ENCODE results near the gene DDIT3.

- no peak for TF ChIP-seq POLR2A (IDR thresholded peaks at IDR 0.05; ENCODE audit: control extremely low read depth in 1 of 2, low read depth in 2 of 2, low read length in 2 of 2)
- no peak for TF ChIP-seq BRCA1 (IDR thresholded peaks at IDR 0.05; ENCODE audit: low read depth, low read length)
- TF ChIP-seq, protein P1, sequence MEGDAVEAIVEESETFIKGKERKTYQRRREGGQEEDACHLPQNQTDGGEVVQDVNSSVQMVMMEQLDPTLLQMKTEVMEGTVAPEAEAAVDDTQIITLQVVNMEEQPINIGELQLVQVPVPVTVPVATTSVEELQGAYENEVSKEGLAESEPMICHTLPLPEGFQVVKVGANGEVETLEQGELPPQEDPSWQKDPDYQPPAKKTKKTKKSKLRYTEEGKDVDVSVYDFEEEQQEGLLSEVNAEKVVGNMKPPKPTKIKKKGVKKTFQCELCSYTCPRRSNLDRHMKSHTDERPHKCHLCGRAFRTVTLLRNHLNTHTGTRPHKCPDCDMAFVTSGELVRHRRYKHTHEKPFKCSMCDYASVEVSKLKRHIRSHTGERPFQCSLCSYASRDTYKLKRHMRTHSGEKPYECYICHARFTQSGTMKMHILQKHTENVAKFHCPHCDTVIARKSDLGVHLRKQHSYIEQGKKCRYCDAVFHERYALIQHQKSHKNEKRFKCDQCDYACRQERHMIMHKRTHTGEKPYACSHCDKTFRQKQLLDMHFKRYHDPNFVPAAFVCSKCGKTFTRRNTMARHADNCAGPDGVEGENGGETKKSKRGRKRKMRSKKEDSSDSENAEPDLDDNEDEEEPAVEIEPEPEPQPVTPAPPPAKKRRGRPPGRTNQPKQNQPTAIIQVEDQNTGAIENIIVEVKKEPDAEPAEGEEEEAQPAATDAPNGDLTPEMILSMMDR (IDR thresholded peaks at IDR 0.05; ENCODE audit: control extremely low read depth in 1 of 3, insufficient read depth in 1 of 3, low read depth in 1 of 3, low read length in 3 of 3), result no peak
- TF ChIP-seq JUN (IDR thresholded peaks at IDR 0.05; ENCODE audit: low read depth, low read length), result no peak
- no peak for TF ChIP-seq MAFK (IDR thresholded peaks at IDR 0.05; ENCODE audit: low read depth, low read length)
- no peak for TF ChIP-seq EZH2 (IDR thresholded peaks at IDR 0.05; ENCODE audit: low read depth, low read length, severe bottlenecking)
- no peak for TF ChIP-seq SUZ12 (IDR thresholded peaks at IDR 0.05; ENCODE audit: low read length)
- no peak for TF ChIP-seq TCF12 (IDR thresholded peaks at IDR 0.05; ENCODE audit: low read depth, low read length)
- TF ChIP-seq USF2 (IDR thresholded peaks at IDR 0.05; ENCODE audit: low read length), result no peak
- TF ChIP-seq JUND (IDR thresholded peaks at IDR 0.05; ENCODE audit: low read length), result no peak
- TF ChIP-seq ASH2L (IDR thresholded peaks at IDR 0.05; ENCODE audit: low read length), result no peak
- TF ChIP-seq PHF8 (conservative IDR thresholded peaks at IDR 0.05; ENCODE audit: low read depth, low read length), result no peak
Observed at GRCh38 chr12:57474862-57475261, 45.5 kb downstream of the DDIT3 start.

All from H1 (cell line).